Chondrocyte (in vitro differentiated cells): ENCODE measurements around the gene MAGEA8. TPM values are rescaled to one million over a fixed set of nuclear protein-coding genes. Genes with fewer than 3 reads are reported as not detected.
A peak's percentile ranks its signal among the peaks of the same experiment; 100 is the strongest.

Experiments used
- DNase-seq: peaks from one replicate; pipeline ENCODE4 v3.0.0; 2021; ENCODE audit warnings: mixed read lengths, low spot score
- H3K27ac Mint-ChIP-seq: one replicate; pipeline ENCODE4 v1.8.0; 2021; ENCODE audit warnings: mild to moderate bottlenecking, moderate library complexity, mixed read lengths; ENCODE audit not compliant: unreplicated experiment
- H3K27me3 Mint-ChIP-seq: 2 replicates; pipeline ENCODE4 v1.8.0; 2021; ENCODE audit warnings: low read depth, mixed read lengths
- H3K36me3 Mint-ChIP-seq: 2 replicates; pipeline ENCODE4 v1.8.0; 2021; ENCODE audit warnings: low read depth, mixed read lengths
- H3K4me1 Mint-ChIP-seq: 2 replicates; pipeline ENCODE4 v1.8.0; 2021; ENCODE audit warnings: low read depth, mild to moderate bottlenecking, mixed read lengths
- H3K4me3 Mint-ChIP-seq: one replicate; pipeline ENCODE4 v1.8.0; 2021; ENCODE audit warnings: mild to moderate bottlenecking, moderate library complexity, mixed read lengths; ENCODE audit not compliant: unreplicated experiment
- H3K9me3 Mint-ChIP-seq: 2 replicates; pipeline ENCODE4 v1.8.0; 2021; ENCODE audit warnings: low read depth, mixed read lengths
- CTCF ChIP-seq: fragments of 200-600 bp; sonication (generic); IDR thresholded peaks from 2 replicates; pipeline ENCODE4 v1.5.0; 2021; ENCODE audit warnings: antibody characterized with exemption, mild to moderate bottlenecking, moderate library complexity
- total RNA-seq: library from RNA; stranded (reverse); gene quantifications from 3 replicates; pipeline ENCODE4 v1.2.1, GENCODE V29; 2021

The MAGEA8 gene
- total RNA-seq, 1 donor from 2014 or later: not detected

- Mint-ChIP-seq H3K36me3 (no peaks in the 10 kb centered on the region), H3K4me3 (no peak overlapping the region), H3K4me1 (no peaks in the 10 kb centered on the region), H3K27me3 (peaks cover 2% of the 10 kb centered on the region), H3K27ac (no peak overlapping the region), H3K9me3 (peaks cover 8% of the 10 kb centered on the region)
- no peak for TF ChIP-seq CTCF
- DNase-seq: no peak
Observed at GRCh38 chrX:149898554-149898953, 17.6 kb downstream of the MAGEA8 start.

GRCh38 chrX:149903889-149904748 is 23.1 kb downstream of the MAGEA8 start:
- no peaks in the 10 kb centered on the region for H3K36me3 Mint-ChIP-seq
- TF ChIP-seq CTCF: peak; percentile 69
- no peak for DNase-seq
- H3K4me3 Mint-ChIP-seq: peak overlapping the region; percentile 57
- H3K4me1 Mint-ChIP-seq: peaks cover 9% of the 10 kb centered on the region
- no peaks in the 10 kb centered on the region for H3K27me3 Mint-ChIP-seq
- peak overlapping the region; percentile 62 for H3K27ac Mint-ChIP-seq
- peaks cover under 1% of the 10 kb centered on the region for H3K9me3 Mint-ChIP-seq

- no peak overlapping the region for H3K4me3 Mint-ChIP-seq
- H3K9me3 Mint-ChIP-seq: peaks cover 8% of the 10 kb centered on the region
- no peak overlapping the region for H3K27ac Mint-ChIP-seq
- peaks cover 3% of the 10 kb centered on the region for H3K27me3 Mint-ChIP-seq
- no peak for DNase-seq
- H3K36me3 Mint-ChIP-seq: no peaks in the 10 kb centered on the region
- peaks cover 9% of the 10 kb centered on the region for H3K4me1 Mint-ChIP-seq
- no peak for TF ChIP-seq CTCF
Observed at GRCh38 chrX:149908308-149908707, 27.3 kb downstream of the MAGEA8 start.

GRCh38 chrX:149908727-149909126 is 27.7 kb downstream of the MAGEA8 start:
- no peak overlapping the region for H3K4me3 Mint-ChIP-seq
- no peak for TF ChIP-seq CTCF
- H3K36me3 Mint-ChIP-seq: no peaks in the 10 kb centered on the region
- H3K4me1 Mint-ChIP-seq: peaks cover 8% of the 10 kb centered on the region
- peaks cover 11% of the 10 kb centered on the region for H3K9me3 Mint-ChIP-seq
- H3K27ac Mint-ChIP-seq: no peak overlapping the region
- H3K27me3 Mint-ChIP-seq: peaks cover 3% of the 10 kb centered on the region
- no peak for DNase-seq

- no peak for DNase-seq
- Mint-ChIP-seq H3K36me3 (no peaks in the 10 kb centered on the region), H3K27ac (no peak overlapping the region), H3K4me3 (no peak overlapping the region), H3K9me3 (peaks cover 17% of the 10 kb centered on the region), H3K4me1 (peaks cover under 1% of the 10 kb centered on the region), H3K27me3 (peaks cover 3% of the 10 kb centered on the region)
- TF ChIP-seq CTCF: no peak
Observed at GRCh38 chrX:149909324-149910177, 28.6 kb downstream of the MAGEA8 start.
